ENCODE results near the gene SACS. TPM values are rescaled to one million over a fixed set of nuclear protein-coding genes. Genes with fewer than 3 reads are reported as not detected.
"Not testable (repeated sequence)": the region's sequence is repeated elsewhere in the genome, so short reads cannot be mapped to it uniquely, and the experiment has no call there.

Gene SACS
- total RNA-seq, 1 experiment from 2014 or later: 14.2 TPM

DNA sequence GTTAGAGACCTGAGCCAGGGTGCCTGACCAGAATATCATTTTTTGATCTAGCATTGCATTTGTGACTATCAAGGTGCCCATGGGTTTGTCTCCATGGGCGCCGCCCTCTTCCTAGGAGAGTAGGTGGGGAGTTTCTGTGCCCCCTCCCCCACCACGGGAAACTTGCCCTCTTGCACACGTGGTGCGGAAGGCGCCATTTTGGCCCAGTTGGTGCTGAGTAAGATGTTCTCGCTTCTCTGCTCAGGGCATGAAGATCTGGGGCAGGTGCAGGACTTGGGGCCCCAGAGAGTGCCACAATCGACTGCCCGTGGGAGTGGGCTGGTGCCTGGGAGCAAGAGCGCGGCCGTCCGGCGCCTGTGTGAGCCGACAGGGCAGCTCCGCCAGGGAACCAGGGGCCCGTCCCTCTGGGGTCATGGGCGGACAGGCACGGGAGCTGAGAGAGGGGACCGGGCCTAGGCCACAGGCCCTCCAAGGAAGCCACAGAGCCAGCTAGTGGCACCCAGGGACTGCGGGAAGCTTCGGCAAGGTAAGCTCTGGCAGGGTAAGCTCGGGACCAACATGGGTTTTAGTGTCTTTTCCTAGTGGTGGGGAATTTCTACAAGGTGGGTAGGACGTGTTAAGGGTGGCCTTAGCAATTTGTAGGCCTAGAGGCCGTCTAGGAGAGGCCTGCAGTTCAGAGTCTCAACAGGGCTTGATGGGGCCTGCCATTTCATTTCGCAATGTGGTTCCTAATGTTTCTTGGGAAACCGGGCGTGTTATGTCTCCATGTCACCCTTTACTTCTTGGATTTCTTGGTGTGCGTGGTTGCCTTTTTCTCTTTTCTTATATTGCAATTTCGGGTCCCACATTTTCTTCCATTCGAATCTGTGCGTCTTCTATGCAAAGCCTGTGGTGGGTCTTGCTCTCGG, 14.5 kb downstream of the SACS start:
- DNase-seq (ENCODE audit: low spot score): no peak

DNA sequence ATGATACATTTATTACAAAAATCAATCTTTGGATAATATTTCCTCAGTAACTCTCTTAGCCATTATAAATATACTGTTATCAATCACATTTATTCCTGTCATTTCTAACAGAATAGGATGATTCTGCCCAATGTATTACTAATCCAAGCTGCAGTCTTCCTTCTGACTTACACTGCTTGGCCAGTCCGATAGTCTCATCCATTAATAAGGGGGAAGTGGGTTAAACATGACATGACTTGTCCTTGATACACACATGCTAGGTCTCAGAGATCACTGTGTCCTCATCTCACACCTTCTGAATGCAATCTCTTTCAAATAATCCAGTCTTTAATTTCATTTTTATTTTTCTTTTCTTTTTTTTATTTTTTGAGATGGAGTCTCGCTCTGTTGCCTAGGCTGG, 18.8 kb downstream of the SACS start:
- no peak for DNase-seq (ENCODE audit: low spot score)

DNA sequence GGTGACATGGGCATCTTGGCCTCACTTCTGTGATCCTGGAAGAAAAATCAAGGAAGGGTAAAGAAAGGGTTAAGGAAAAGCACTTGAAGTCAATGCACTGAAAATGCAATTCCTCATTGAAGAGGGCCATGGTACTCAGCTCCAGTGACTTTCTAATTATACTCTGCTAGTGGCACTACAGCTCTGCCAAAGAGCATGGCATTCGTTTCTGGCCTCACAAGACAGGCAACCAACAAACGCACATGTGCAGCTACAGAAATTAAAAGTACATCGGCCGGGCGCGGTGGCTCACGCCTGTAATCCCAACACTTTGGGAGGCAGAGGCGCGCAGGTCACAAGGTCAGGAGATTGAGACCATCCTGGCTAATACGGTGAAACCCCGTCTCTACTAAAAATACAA, 21.8 kb downstream of the SACS start:
- DNase-seq (ENCODE audit: low spot score): no peak

DNA sequence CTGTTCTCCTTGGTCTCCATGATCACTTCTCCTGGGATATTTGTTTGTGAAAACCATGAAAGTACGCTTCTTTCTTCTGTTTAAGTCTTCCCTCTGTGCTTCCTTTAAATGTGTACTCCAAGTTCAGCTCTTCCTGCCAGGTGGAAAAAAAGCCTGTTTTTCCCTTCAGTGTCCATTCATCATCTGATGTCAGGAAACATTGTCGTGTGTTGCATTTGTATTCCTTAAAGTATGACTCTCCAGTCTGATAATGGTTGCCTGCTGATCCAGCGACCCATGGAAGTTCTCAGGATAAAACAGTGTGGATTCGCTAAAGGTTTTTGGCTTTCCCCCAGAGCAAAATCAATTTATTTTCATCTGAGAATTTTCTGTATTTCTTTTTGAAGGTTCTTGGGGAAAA, 22.3 kb downstream of the SACS start:
- DNase-seq (ENCODE audit: low spot score): no peak

DNA sequence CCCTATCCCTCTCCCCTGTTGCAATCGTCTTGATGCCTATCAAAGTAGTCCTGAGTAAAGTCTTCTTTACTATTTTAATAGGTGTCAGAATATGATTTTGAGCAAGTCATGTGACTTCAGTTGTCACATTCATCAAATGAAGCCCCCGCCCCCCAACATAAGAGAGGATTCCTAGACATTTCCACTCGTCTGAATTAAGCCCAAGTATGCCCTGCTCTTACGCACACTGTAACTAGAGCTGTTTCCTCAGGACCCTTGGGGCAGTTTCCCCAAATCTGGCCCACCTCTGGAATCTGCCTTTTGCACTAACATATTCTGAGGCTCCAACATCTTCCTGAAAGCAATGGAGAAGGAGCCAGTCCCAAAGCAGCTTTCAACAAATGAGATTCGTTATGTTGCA, 25.5 kb downstream of the SACS start:
- DNase-seq (ENCODE audit: low spot score): no peak

- DNase-seq (ENCODE audit: low spot score): not testable (repeated sequence)
Measured at GRCh38 chr13:23401156-23401555, 32.3 kb downstream of the SACS start.

DNA sequence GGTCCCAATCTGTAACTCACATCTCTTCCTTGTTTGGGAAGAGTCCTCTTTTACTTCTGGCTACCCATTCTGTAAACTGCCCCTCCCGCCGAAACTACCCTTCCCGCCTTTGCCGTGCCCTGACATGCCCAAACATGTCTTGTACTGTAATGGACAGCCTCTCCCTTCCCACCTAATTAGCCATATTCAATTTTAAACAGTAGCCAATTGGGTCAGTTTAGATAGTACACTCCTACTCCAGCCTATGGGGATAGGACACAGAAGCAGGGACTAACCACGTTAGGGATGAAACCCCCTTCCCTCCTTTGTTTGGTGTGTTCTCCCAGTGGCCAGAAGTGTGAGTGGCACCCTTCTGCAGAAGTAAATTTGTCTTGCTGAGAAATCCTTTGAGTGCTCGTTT, 34.2 kb downstream of the SACS start:
- no peak for DNase-seq (ENCODE audit: low spot score)

DNA sequence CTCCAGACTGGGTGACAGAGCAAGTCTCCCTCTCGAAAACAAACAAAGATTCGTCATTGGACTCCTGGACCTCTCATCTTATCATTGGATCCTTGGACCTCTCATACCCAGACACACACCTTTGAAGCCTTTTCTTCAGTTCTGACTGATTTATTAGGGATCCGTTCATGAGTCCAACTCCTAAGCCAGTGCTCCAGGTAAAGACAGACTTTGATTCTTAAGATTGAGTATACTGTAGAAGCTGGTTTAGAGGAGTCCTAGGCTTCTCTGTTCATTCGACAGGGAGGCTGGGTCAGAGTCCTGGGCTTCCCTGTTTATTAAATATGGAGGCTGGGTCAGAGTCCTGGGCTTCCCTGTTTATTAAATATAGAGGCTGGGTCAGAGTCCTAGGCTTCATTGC, 38.7 kb downstream of the SACS start:
- no peak for DNase-seq (ENCODE audit: low spot score)

DNA sequence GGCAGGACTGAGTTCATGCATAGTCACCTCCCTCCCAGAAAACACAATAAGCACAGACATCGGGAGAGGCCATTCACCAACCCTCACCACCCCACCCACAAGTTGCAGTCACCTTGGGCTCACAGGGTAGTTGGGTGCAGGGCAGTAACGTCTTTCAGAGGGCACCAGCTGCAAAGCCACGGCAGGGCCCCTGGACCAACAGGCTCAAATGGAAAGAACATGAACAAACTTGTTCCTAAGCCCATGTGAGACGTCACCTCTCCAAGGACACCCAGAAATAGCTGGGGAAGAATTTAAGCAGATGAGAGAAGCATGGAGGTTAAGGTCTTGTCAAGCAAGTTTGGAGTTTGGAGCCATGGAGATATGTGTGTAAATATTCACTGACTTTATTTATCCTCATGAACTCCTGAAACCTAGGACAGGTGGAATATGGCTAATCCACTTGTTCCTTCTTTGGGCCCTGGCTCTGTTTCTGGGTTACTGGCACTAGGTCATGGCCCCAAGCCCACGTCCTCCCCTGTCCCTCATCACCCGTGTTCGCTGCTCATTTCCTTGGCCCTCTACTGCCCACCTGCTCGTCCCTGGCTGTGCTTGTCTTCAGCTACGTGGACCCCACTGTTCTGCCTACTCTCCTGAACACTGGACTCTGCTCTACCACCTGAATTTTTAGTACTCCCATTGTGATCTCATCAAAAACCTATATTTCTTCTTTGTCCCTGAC, 40.4 kb downstream of the SACS start:
- no peak for DNase-seq (ENCODE audit: low spot score)

DNA sequence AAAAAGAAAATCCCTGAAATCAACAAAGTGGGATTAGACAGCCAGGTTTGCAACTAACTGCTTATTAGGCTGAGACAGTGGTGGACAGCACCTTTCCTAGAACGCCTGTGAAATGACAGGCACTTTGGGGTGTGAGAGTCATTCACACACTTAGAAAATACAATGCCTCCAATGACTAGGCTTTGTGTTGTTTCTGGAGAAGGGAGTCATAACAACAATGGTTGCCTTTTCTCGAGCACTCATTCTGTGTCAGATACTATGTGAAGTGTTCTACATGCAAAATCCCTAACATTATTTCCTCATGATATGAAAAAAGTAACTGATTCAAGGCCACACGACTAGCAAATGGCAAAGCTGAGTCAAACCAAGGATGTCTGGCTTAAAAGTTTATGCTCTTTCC, 41.2 kb downstream of the SACS start:
- no peak for DNase-seq (ENCODE audit: low spot score)

- DNase-seq (ENCODE audit: low spot score): no peak
Measured at GRCh38 chr13:23391752-23392151, 41.8 kb downstream of the SACS start.

DNA sequence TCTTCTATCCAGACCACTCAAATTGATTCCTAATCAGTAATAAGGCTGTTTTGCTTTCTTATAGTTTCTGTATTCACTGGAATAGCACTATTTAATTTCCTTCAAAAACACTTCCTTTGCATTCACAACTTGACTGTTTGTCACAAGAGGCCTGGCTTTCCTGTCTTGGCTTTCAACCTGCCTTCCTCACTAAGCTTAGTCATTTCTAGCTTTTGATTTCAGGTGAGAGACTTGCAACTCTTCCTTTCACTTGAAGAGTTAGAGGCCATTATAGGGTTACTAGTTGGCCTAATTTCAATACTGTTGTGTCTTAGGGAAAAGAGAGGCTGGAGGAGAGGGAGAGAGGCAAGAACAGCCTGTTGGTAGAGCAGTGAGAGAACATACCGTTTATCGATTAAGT, 47.0 kb downstream of the SACS start:
- DNase-seq (ENCODE audit: low spot score): no peak

DNA sequence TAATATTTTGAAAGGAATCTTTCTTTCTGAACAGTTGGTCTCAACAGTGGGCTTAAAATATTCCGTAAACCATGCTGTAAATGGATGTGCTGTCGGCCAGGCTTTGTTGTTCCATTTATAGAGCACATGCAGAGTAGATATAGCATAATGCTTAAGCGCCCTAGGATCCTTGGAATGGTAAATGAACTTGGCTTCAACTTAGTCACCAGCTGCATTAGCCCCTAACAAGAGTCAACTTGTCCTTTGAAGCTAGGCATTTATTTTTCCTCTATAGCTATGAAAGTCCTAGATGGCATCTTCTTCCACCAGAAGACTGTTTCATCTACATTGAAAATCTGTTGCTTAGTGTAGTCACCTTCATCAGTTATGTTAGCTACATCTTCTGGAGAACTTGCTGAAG, 47.6 kb downstream of the SACS start:
- DNase-seq (ENCODE audit: low spot score): no peak

GRCh38 chr13:23384111-23384510, 49.4 kb downstream of the SACS start:
- no peak for DNase-seq (ENCODE audit: low spot score)

DNA sequence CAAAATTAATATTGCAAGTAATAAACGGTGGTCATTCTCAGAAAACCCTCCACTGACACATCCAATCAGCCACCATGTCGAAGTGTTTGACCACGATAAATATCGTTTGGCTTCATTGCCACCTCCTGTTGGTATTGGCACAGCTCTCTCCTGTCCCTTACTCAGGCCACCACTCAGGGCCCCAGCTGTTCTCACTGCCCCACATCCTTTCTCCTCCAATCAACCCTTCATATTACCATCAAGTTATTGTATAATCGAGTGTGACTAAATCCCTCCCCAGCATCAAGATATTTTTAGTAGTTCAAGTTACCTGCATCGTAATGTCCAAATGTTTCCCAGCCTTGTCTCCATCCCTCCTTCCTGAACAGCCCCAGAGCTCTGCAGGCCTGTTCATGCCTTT, 50.4 kb downstream of the SACS start:
- no peak for DNase-seq (ENCODE audit: low spot score)

DNA sequence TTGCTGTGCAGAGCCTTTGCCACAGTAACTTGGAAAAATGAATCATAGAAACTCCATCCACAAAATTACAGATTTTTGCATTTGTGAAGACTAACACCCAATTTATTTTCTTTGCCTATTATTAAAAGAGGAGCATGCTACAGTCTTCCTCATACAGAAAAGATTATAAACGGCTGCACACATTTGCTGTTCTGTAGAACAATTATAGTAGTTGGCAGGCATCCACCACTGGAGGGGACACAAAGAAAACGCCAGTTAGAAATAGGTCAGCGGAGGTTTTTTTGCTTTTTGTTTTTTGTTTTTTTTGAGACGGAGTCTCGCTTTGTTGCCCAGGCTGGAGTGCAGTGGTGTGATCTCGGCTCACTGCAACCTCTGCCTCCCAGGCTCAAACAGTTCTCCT, 51.6 kb downstream of the SACS start:
- no peak for DNase-seq (ENCODE audit: low spot score)

DNA sequence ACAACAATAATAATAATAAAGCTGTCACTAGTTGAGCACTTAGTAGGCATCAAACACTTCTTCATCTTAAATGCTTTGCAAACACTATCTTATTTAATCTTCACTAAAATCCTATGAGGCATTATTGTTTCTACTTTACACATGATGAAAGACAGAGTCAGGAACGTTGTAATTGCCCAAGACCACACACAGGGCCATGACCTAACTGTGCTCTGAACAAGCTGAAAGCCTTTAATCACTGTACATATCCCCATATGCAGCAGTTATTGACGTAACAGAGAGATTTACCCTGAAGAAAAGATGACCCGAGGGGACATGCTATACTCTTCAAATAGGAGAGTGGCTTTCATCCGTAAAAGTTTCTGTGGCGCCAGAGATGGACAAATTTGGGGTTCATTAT, 53.0 kb downstream of the SACS start:
- DNase-seq (ENCODE audit: low spot score): no peak

GRCh38 chr13:23377983-23378632, 55.4 kb downstream of the SACS start:
- peak; percentile 79 for DNase-seq (ENCODE audit: low spot score)

DNA sequence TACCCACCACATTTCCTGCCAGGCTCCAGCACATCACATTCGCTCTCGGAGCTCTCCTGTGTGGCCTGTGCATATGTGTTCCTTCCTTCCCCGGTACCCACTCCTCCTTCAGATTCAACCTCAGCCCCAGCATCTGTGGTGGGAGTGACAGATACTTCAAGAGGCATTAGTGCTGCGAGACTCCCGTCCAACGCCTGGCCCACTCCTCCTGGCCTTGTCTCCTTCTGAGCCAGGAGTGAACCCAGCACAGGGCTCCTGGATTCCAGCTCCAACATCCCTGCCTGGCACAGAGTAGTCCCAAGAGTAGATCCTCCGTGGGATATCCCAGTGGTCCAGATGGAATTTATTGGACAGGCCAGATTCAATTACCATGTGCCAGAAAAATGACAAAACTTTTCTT, 55.9 kb downstream of the SACS start:
- no peak for DNase-seq (ENCODE audit: low spot score)

GRCh38 chr13:23375001-23375971, 58.2 kb downstream of the SACS start:
- DNase-seq (ENCODE audit: low spot score): peak; percentile 63

GRCh38 chr13:23372264-23372906, 61.1 kb downstream of the SACS start:
- no peak for DNase-seq (ENCODE audit: low spot score)

All from H4 (cell line).